DOHH2 (cell line): ENCODE results near the gene HTR1D.

ENCODE experiments used
- CTCF ChIP-seq: fragments of 200-600 bp; sonication (generic); IDR thresholded peaks from one replicate; pipeline ENCODE4 v1.5.1; 2014; ENCODE audit warnings: antibody characterized with exemption, mild to moderate bottlenecking, low read depth, low read length; ENCODE audit not compliant: poor library complexity, severe bottlenecking
- EZH2phosphoT487 ChIP-seq: fragments of 200-600 bp; sonication (generic); IDR thresholded peaks from 2 replicates; pipeline ENCODE4 v1.6.1; 2017; ENCODE audit warnings: borderline replicate concordance, mild to moderate bottlenecking, antibody characterized with exemption, low read length, moderate library complexity, mixed read lengths

- TF ChIP-seq CTCF (no peak), EZH2phosphoT487 (no peak)
Measured at GRCh38 chr1:23178414-23178813, 38.9 kb downstream of the HTR1D start.
